HG03064 (cell line): ENCODE data around the gene PPP6R1.

Experiments
- ATAC-seq: cut with Tn5 transposase; IDR thresholded peaks from one replicate; pipeline ENCODE4 v1.9.1; 2021; ENCODE audit warnings: low read depth; ENCODE audit not compliant: unreplicated experiment

Gene PPP6R1, protein sequence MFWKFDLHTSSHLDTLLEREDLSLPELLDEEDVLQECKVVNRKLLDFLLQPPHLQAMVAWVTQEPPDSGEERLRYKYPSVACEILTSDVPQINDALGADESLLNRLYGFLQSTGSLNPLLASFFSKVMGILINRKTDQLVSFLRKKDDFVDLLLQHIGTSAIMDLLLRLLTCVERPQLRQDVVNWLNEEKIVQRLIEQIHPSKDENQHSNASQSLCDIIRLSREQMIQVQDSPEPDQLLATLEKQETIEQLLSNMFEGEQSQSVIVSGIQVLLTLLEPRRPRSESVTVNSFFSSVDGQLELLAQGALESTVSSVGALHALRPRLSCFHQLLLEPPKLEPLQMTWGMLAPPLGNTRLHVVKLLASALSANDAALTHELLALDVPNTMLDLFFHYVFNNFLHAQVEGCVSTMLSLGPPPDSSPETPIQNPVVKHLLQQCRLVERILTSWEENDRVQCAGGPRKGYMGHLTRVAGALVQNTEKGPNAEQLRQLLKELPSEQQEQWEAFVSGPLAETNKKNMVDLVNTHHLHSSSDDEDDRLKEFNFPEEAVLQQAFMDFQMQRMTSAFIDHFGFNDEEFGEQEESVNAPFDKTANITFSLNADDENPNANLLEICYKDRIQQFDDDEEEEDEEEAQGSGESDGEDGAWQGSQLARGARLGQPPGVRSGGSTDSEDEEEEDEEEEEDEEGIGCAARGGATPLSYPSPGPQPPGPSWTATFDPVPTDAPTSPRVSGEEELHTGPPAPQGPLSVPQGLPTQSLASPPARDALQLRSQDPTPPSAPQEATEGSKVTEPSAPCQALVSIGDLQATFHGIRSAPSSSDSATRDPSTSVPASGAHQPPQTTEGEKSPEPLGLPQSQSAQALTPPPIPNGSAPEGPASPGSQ

DNA sequence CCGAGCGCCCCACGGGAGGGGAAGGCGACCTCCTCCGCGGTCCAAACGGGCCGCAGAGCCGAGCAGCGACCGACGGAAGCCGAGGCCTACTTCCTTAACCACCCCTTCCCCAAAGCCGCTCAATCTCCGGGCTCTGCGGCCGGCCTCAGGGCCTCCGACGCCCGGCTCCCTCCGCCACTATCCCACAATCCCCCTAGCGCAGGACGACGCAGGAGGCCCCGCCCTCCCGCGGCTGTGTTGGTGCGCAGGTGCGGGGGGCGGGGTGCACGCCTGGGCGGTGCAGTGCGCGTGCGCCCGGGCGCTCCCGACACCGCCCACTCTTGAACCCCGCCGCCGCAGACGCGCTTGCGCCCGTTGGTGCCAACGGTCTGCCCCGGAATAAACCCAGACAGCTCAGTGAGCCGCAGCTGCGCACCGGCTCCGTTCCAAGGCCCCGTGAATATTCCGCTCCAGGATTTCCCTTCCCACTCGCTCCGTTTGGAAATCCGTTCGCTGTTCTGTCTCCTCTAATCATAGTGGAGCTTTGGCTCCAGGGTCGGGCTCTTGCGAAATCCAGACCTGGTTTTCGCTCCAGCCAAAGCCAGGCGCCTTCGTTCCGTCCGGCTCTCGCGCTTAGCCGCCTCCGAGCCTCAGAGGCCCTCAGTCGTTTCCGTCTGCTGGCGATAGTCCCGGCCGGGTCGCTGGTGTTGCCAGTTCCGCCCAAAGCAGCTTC lies at the start of gene PPP6R1:
TSS of gene PPP6R1 (minus strand) at position 190 of the 712 bp plus-strand sequence. CDS start 11,914 bp downstream, outside the sequence.
- peak; percentile 45 for ATAC-seq

DNA sequence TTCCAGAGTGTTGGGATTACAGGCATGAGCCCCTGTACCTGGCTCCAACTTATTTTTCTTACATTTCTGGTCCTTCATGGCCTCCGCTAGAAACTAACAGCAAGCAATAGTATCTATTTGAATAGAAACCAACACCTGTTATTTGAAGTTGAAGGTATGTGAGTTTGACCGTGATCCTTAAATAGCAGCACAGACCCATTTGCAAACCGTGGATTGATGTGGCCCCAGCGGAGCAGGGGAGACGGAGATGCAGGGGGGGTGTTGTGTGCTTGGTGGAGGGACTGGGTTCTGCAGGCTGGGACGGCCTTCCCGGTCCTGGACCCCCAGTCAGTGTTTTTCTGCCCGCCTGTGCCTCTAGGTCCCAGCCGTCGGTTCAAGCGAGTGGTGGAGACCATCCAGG lies 49.5 kb upstream of the PPP6R1 start:
- no peak for ATAC-seq

DNA sequence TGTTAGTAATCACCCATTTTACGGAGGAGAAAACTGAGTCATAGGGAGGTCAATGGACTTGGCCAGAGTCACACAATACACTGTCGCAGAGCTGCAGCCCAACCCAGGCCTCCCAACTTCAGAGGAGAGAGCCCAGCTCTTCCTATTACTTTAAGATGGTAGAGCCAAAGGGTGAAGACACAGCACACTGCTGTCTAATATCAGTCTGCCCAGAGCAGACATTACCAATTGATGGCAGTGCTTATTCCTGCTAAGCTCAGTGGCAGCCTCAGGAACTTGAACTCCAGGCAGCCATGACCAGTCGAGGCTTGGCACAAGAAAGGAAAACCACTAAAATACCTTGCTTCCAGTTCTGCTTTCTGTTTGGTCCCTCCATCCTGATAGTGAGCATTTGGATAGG lies 47.9 kb upstream of the PPP6R1 start:
- no peak for ATAC-seq

DNA sequence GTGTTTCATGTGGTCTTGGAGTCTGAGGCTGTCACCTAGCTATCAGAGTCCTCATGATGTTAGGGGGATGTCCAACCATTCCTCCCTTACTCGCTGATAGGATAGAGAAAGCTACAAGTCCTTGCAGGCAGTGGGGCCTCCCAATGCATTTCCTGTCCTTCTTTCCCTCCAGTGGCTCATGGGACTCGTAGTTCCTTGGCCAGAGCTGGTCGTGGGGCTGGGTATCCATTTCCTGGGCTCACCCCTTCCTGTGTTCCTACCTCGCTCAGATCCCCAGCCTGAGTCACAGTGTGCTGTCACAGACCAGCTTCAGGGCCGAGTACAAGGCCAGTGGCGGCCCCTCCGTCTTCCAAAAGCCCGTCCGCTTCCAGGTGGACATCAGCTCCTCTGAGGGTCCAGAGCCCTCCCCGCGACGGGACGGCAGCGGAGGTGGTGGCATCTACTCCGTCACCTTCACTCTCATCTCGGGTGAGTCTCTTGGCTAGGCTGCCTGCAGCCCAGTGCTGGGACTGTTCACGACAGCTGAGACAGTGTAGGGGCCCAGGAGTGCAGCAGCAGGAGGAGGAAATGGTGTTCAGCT lies 47.3 kb upstream of the PPP6R1 start:
- ATAC-seq, result no peak

DNA sequence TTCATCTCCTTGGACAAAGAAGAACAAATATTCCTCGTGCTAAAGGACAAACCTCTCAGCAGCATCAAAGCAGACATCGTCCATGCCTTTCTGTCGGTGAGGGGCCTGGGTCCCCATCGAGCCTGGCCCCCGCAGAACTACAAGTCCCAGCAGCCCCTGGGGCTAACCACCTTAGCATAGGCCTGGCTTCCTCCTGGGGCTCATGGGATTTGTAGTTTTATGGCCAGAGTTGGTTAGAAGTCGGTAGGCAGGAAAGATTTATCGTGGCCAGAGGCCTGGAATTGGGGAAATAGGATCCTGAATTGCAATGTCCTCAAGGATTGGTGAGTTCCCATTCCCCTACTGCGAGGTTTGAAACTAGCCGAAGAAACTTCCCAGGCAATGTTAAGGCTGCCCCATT lies 46.7 kb upstream of the PPP6R1 start:
- no peak for ATAC-seq

DNA sequence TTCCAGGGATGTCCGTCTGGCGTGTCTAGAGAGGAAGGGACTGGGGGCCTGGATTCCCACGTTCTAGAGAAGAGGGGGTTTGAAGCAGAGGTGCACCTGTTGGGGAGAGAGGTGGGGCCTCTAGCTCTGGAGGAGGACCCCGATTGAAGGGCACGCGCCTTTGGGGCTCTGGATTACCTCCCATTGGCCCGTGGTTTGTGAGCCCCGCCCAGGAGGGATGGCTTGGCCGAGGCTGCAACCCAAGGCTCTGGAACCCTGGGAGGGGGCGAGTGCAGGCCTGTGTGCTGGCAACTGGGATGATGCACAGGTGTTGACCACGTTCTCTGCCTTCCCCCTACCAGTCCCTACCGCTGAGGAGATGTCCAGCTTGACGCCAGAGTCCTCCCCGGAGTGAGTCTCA lies 46.2 kb upstream of the PPP6R1 start:
- ATAC-seq, result no peak

DNA sequence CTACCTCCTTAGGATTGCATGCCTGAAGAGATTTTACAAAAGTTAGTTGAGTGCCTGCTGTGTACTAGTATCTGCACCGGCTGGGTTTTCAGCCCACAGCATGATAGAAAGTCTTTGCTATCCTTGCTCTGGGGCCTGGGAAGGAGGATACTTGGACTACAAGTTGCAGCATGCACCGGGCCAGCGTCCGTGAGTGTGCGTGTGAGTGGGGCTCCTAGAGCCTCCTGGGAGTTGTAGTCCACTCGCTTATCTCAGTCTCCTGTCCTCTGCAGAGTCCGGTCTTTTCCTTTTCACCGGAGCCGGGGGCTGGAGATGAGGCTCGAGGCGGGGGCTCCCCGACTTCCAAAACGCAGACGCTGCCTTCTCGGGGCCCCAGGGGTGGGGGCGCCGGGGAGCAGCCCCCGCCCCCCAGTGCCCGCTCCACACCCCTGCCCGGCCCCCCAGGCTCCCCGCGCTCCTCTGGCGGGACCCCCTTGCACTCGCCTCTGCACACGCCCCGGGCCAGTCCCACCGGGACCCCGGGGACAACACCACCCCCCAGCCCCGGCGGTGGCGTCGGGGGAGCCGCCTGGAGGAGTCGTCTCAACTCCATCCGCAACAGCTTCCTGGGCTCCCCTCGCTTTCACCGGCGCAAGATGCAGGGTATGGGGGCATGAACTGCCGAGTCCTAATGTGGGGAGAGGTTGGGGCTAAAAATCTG lies 45.6 kb upstream of the PPP6R1 start:
- no peak for ATAC-seq

DNA sequence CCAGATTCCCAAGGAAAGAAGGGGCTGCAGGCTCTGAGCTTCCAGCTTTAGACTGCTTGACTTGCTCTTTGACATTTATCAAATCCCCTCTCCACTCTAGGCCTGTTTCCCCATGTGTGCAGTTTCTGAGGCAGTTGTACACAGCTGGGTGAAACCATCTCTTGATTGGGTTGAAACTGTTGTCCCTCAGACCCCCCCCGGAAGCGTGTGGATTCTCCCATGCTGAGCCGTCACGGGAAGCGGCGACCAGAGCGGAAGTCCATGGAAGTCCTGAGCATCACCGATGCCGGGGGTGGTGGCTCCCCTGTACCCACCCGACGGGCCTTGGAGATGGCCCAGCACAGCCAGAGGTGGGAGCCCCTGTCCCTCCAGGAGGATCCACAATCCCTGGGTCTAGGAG lies 44.7 kb upstream of the PPP6R1 start:
- ATAC-seq, result no peak

DNA sequence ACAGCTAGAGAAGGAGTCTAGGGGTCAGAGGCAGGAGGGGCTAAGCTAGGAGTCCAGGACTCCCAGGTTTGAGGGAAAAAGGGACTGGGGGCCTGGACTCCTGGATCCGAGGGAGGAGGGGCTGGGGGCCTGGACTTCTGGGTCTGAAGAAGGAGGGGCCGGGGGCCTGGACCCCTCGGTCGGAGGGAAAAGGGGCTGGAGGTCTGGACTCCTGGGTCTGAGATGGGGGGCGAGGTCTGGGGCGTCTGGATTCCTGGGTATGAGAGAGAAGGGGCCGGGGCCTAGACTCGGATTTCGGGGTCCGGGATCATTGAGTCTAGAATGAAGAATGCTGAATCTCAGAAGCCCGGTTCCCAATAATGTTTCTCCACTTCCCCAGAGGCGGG lies 43.5 kb upstream of the PPP6R1 start:
- ATAC-seq, result no peak

DNA sequence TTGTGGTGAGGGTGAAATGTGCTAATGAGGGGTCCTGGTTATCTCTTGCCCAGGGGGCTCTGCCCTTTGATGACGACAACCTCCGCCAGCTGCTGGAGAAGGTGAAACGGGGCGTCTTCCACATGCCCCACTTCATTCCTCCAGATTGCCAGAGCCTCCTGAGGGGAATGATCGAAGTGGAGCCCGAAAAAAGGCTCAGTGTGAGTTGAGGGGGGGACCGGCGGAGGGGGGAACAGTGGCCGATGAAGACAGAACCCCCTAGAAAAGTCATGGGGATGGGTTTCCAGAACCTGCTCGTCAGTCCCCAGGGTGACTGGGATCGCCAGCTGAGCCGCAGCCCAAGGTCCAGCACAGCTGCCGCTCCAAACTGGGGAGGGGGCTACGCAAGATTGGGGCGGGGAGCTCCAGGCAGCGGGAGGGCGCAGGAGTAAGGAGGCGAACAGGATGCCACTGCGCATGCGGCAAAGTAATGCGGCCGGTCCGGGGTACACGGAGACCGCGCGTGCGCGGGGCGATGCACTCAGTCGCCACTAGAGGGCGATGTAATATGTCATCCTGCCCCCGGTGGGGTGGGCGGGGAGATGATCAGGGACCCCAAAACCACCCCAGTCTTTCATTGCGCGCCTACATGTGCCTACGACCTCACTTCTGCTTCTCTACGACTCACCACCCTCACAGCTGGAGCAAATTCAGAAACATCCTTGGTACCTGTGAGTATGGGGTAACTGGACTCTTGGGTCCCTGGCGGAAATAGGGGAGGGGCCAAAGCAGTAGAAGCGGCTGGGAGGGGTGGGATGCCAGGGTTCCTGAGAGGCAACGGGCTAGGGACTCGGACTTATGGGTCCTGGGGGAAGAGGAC lies 42.9 kb upstream of the PPP6R1 start:
- ATAC-seq, result peak; percentile 62

DNA sequence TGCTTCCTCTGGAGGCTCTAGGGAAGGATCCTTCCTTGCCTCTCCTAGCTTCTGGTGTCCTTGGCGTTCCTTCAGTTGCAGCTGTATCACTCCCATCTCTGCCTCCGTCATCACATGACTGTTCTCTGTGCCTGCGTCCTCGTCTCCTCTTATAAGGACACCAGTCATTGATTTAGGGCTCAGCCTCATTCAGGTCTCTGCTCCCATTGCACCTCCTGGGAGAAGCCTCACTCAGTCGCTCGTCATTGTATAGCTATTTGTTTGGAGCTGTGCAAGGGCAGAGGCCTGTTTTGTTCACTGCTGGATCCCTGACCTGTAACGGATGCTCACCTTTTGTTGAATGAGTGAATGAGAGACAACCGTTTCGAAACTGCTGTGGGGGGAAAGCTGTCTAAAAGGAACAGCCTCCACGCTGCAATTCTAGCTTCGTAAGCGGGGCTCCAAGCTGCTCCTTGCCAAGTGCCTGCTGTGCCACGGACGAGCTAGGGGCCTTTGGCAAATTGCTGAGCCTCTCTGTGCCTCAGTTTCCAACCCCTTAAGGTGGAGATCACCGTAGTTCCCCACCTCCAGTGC lies 42.2 kb upstream of the PPP6R1 start:
- no peak for ATAC-seq

DNA sequence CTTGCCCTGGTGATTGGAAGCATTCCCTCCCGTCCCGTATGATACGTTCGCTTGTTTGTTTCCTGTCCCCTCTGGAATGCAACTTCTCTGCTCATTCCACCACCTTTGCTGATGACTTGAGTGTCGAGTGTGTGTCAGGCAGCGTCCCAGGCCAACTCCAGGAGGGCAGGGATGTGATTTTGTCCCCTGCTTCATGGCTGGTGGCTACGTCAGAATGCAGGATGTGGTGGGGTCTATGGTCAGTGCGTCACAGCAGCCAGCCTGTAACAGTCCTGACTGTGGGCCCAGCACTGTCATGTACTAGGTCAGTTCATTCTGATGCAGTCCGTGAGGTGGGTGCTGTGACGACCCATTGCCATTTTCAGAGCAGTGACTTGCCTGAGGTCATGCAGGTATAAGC lies 41.2 kb upstream of the PPP6R1 start:
- ATAC-seq, result no peak

DNA sequence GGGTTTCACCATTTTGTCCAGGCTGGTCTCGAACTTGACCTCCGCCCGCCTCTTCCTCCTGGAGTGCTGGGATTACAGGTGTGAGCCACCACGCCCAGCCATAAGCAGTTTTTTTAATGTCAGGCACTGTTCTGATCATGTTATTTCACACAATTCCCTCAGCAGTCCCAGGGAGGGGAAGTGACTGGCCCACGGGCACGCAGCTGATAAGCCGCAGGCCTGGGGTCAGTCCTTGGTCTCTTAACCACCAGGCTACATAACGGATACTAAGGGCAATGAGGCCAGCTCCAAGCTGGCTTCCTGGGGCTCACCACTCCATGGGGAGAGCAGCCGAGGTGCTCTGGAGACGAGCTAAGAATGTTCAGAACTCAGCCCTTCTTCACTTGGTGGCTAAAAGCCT lies 38.5 kb upstream of the PPP6R1 start:
- no peak for ATAC-seq

DNA sequence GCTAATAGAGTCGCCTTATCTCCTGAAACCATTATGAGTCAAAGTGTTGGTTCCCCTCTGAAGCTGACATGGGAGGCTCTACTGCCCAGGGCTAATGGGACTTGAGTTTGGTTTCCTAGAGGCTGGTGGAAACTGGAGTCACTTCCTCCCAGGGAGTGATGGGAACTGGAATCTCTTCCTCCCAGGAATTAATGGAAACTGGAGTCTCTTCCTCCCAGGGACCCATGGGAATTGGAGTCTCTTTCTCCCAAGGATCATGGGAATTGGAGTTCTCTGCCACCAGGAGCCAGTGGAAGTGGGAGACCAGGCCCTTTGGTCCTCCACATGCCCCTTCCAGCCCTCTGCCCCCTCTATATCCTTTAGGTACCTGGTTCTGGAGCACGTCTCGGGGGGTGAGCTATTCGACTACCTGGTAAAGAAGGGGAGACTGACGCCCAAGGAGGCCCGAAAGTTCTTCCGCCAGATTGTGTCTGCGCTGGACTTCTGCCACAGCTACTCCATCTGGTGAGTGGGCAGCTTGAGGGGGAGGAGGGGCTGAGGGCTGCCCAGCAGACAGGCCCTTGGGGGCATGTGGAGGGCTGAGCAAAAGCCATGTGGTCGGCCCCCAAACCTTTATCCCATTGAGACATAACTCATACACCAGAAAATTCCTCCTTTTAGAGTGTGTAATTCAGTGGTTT lies 30.4 kb upstream of the PPP6R1 start:
- ATAC-seq, result no peak

DNA sequence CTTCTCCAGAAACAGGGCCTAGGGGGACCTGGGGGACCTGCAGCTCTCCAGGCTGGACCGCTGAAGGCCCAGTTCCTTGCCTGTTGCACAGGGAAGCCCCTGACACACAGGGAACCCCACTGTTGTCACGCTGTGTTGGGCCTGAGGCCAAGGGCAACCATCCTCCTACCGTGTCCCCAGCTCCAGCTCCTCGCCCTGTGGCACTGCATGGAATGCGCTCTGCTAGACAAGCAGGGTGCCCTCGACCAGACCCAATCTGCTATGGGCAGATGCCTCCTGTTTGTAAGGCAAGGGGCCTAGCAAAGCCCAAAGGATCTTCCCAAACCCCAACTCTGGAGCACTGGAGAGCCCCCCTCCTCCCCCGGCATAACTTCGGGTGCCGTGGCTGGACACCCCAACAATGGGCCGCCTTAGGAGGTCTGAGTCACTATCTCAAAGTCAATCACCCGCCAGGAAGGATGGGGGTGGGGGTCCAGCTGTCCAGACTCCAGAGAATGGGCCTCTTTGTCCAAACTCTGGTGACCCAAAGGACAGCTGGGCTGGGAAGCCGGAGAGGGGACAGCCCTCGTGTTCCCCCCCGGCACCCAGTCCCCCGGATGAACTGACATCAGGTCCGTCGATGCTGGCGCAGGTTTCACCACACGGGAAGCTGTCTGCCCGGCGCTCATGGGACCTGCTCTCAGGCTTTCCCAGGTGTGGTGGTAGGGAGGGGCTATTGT lies 28.7 kb upstream of the PPP6R1 start:
- no peak for ATAC-seq

DNA sequence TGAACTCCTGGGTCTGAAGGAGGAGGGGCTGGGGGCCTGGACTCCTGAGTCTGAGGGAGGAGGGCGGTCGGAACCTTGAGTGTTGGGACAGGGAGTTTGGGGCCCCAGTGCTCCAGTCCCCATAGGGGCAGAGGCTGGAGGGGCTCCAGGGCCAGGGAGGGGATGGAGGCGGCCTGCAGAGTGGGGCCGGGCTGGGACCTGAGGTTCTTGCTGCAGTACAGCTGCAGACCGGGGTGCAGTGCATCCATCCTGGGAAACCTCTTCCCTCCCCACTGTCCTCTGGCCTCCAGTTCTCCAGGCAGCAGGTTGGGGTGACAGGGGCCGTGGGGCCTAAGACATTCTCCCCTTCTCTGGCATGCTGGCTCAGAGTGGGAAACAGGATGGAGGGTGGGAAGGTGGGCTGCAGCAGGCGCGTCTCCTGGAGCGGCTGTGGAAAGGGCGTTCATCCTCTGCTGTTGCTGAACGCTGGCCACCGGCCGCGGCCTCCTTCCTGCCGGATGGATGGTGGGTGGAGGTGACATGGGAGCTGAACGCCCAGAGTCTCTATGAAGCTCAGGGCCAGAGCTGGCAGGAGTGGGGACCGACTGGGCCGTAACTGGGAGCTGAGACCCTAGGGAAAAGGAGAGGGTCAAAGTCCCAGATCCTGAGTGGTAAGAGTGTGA lies 26.5 kb upstream of the PPP6R1 start:
- ATAC-seq, result no peak

DNA sequence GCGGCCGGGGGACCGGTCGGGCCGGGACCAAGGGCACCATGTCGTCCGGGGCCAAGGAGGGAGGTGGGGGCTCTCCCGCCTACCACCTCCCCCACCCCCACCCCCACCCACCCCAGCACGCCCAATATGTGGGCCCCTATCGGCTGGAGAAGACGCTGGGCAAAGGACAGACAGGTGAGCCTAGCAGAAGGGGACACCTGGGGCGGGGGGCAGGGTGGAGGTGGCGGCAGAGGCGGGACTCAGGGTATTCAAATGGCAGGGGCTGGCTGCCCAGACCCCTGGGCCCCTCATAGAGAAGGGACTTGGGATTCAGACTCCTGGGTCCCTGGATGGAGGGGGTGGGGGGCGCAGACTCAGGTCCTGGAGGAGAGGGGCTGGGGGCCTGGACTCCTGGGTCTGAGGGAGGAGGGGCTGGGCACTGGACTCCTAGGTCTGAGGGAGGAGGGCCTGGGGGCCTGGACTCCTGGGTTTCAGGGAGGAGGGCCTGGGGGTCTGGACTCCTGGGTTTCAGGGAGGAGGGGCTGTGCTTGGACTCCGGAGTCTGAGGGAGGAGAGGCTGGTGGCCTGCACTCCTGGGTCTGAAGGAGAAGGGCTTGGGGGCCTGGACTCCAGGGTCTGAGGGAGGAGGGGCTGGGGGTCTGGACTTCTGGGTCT lies 25.7 kb upstream of the PPP6R1 start:
- no peak for ATAC-seq
